Astrocyte (in vitro differentiated cells and primary cell): ENCODE results near the gene COL27A1. TPM values are rescaled to one million over a fixed set of nuclear protein-coding genes. Genes with fewer than 3 reads are reported as not detected.

Experiments used
- DNase-seq: peaks from one replicate; pipeline ENCODE4 v3.0.0-alpha.2; 2010; ENCODE audit warnings: low read depth
- FAIRE-seq: peaks from 2 replicates; lab custom pipeline; 2011; peaks lifted over from hg19 to GRCh38; lab: Jason Lieb, UNC
- H2AFZ ChIP-seq: 2 replicates; pipeline ENCODE4 v1.6.0; 2012; ENCODE audit warnings: low read depth, low read length, inconsistent platforms
- H3K27ac ChIP-seq: 2 replicates; pipeline ENCODE4 v1.5.1; 2011; ENCODE audit warnings: low read depth, low read length, inconsistent platforms
- H3K27me3 ChIP-seq: 2 replicates; pipeline ENCODE4 v1.6.0; 2011; ENCODE audit warnings: low read length, inconsistent platforms; ENCODE audit not compliant: insufficient read depth
- H3K36me3 ChIP-seq: 2 replicates; pipeline ENCODE4 v1.5.1; 2011; ENCODE audit warnings: low read length, inconsistent platforms; ENCODE audit not compliant: insufficient read depth
- H3K4me1 ChIP-seq: 2 replicates; pipeline ENCODE4 v1.5.1; 2011; ENCODE audit warnings: low read length, inconsistent platforms; ENCODE audit not compliant: insufficient read depth
- H3K4me2 ChIP-seq: 2 replicates; pipeline ENCODE4 v1.6.0; 2012; ENCODE audit warnings: low read length, inconsistent platforms
- H3K4me3 ChIP-seq: 2 replicates; pipeline ENCODE4 v1.5.1; 2011; ENCODE audit warnings: low read depth, mild to moderate bottlenecking, low read length, inconsistent platforms; ENCODE audit not compliant: insufficient read depth
- H3K79me2 ChIP-seq: 2 replicates; pipeline ENCODE4 v1.6.0; 2012; ENCODE audit warnings: mild to moderate bottlenecking, low read length, inconsistent platforms; ENCODE audit not compliant: insufficient read depth
- H3K9ac ChIP-seq: 2 replicates; pipeline ENCODE4 v1.6.0; 2012; ENCODE audit warnings: mild to moderate bottlenecking, low read length, inconsistent platforms
- H3K9me3 ChIP-seq: 2 replicates; pipeline ENCODE4 v1.5.1; 2012; ENCODE audit warnings: low read depth, mild to moderate bottlenecking, low read length, inconsistent platforms; ENCODE audit not compliant: insufficient read depth
- H4K20me1 ChIP-seq: 2 replicates; pipeline ENCODE4 v1.6.0; 2012; ENCODE audit warnings: low read length, inconsistent platforms; ENCODE audit not compliant: insufficient read depth
- H3K27ac Mint-ChIP-seq: one replicate; pipeline ENCODE4 v1.8.0; 2021; ENCODE audit warnings: mild to moderate bottlenecking, mixed read lengths; ENCODE audit not compliant: unreplicated experiment
- H3K27me3 Mint-ChIP-seq: one replicate; pipeline ENCODE4 v1.8.0; 2021; ENCODE audit warnings: low read depth, mixed read lengths; ENCODE audit not compliant: unreplicated experiment
- H3K36me3 Mint-ChIP-seq: one replicate; pipeline ENCODE4 v1.8.0; 2021; ENCODE audit warnings: low read depth, mixed read lengths; ENCODE audit not compliant: unreplicated experiment
- H3K4me1 Mint-ChIP-seq: one replicate; pipeline ENCODE4 v1.8.0; 2021; ENCODE audit warnings: low read depth, mixed read lengths; ENCODE audit not compliant: unreplicated experiment
- H3K4me3 Mint-ChIP-seq: one replicate; pipeline ENCODE4 v1.8.0; 2021; ENCODE audit warnings: mild to moderate bottlenecking, moderate library complexity, mixed read lengths; ENCODE audit not compliant: unreplicated experiment
- H3K9me3 Mint-ChIP-seq: one replicate; pipeline ENCODE4 v1.8.0; 2021; ENCODE audit warnings: mild to moderate bottlenecking, mixed read lengths; ENCODE audit not compliant: unreplicated experiment
- EZH2 ChIP-seq: IDR thresholded peaks from 2 replicates; pipeline ENCODE4 v1.6.1; 2012; ENCODE audit warnings: mild to moderate bottlenecking, low read length, inconsistent platforms; ENCODE audit not compliant: insufficient read depth
- total RNA-seq: library from RNA; stranded (reverse); gene quantifications from 2 replicates; pipeline ENCODE4 v1.2.1, GENCODE V29; 2021
- TF ChIP-seq, protein P1 (sequence below): IDR thresholded peaks from 2 replicates; pipeline ENCODE4 v1.5.1; 2011; ENCODE audit warnings: low read depth, mild to moderate bottlenecking, inconsistent platforms, low read length, moderate library complexity; ENCODE audit not compliant: insufficient read depth

COL27A1 gene
- total RNA-seq, 1 donor from 2014 or later, result 31.2 TPM

GRCh38 chr9:114304416-114305188, 149.3 kb downstream of the COL27A1 start:
- peaks cover 2% of the 10 kb centered on the region for H3K36me3 ChIP-seq
- H2AFZ ChIP-seq, result no peak overlapping the region
- no peaks in the 10 kb centered on the region for H3K79me2 ChIP-seq
- no peak overlapping the region for H3K4me3 Mint-ChIP-seq
- H3K9me3 ChIP-seq, result no peaks in the 10 kb centered on the region
- FAIRE-seq (no peak), DNase-seq (no peak)
- peaks cover 2% of the 10 kb centered on the region for H3K4me1 Mint-ChIP-seq
- H3K4me1 ChIP-seq, result no peaks in the 10 kb centered on the region
- no peaks in the 10 kb centered on the region for H4K20me1 ChIP-seq
- H3K27me3 ChIP-seq, result no peaks in the 10 kb centered on the region
- no peak for TF ChIP-seq EZH2
- TF ChIP-seq, protein P1, sequence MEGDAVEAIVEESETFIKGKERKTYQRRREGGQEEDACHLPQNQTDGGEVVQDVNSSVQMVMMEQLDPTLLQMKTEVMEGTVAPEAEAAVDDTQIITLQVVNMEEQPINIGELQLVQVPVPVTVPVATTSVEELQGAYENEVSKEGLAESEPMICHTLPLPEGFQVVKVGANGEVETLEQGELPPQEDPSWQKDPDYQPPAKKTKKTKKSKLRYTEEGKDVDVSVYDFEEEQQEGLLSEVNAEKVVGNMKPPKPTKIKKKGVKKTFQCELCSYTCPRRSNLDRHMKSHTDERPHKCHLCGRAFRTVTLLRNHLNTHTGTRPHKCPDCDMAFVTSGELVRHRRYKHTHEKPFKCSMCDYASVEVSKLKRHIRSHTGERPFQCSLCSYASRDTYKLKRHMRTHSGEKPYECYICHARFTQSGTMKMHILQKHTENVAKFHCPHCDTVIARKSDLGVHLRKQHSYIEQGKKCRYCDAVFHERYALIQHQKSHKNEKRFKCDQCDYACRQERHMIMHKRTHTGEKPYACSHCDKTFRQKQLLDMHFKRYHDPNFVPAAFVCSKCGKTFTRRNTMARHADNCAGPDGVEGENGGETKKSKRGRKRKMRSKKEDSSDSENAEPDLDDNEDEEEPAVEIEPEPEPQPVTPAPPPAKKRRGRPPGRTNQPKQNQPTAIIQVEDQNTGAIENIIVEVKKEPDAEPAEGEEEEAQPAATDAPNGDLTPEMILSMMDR, result no peak
- H3K9ac ChIP-seq, result no peak overlapping the region
- H3K27ac Mint-ChIP-seq, result no peak overlapping the region
- H3K4me3 ChIP-seq, result no peak overlapping the region
- H3K4me2 ChIP-seq, result no peak overlapping the region
- H3K9me3 Mint-ChIP-seq, result no peaks in the 10 kb centered on the region
- no peak overlapping the region for H3K27ac ChIP-seq
- peaks cover 2% of the 10 kb centered on the region for H3K27me3 Mint-ChIP-seq
- H3K36me3 Mint-ChIP-seq, result peaks cover 28% of the 10 kb centered on the region

GRCh38 chr9:114307899-114308267, 152.5 kb downstream of the COL27A1 start:
- Mint-ChIP-seq H3K27me3 (peaks cover 2% of the 10 kb centered on the region), H3K4me3 (no peak overlapping the region), H3K36me3 (peaks cover 28% of the 10 kb centered on the region), H3K4me1 (peaks cover 2% of the 10 kb centered on the region), H3K9me3 (no peaks in the 10 kb centered on the region), H3K27ac (no peak overlapping the region)
- no peak overlapping the region for H2AFZ ChIP-seq
- H3K79me2 ChIP-seq, result no peaks in the 10 kb centered on the region
- FAIRE-seq (no peak), DNase-seq (peak; percentile 52)
- no peak for TF ChIP-seq EZH2
- TF ChIP-seq, protein P1, result no peak
- no peaks in the 10 kb centered on the region for H3K36me3 ChIP-seq
- H3K4me1 ChIP-seq, result no peaks in the 10 kb centered on the region
- no peak overlapping the region for H3K4me3 ChIP-seq
- no peaks in the 10 kb centered on the region for H4K20me1 ChIP-seq
- H3K9me3 ChIP-seq, result no peaks in the 10 kb centered on the region
- H3K27ac ChIP-seq, result no peak overlapping the region
- no peak overlapping the region for H3K9ac ChIP-seq
- H3K27me3 ChIP-seq, result no peaks in the 10 kb centered on the region
- H3K4me2 ChIP-seq, result no peak overlapping the region

DNA sequence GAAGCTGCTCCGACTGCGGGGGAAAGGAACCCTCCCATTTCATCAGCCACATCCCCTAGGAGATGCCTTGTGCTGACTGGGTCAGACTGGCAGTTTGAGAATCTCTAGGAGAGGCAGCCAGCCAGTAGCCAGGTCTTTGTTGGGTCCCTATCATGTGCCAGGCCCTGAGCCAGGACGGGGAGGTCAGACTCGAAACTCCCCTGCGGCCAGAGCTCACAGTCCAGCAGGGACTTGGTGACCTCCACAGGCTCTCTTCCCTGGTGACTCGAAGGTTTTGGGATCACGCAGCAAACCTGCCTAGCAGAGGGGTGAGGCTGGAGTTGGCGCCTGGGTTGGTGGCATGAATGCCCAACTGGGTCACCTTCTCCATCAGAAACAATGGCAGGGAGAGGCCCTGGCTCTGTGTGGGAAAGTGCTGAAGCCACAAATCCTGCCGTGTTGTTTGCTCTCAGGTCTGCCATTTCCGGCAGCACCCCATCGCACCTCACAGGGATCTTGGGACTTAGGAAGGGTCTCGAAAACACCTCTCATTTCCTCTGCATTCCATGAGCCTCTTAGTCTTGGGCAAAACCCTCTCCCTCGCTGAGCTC, 153.1 kb downstream of the COL27A1 start:
- Histone ChIP-seq H3K36me3 (no peaks in the 10 kb centered on the region), H4K20me1 (no peaks in the 10 kb centered on the region), H3K79me2 (no peaks in the 10 kb centered on the region), H3K27me3 (no peaks in the 10 kb centered on the region), H3K27ac (no peak overlapping the region), H3K9ac (no peak overlapping the region), H3K4me1 (no peaks in the 10 kb centered on the region), H3K9me3 (no peaks in the 10 kb centered on the region), H3K4me2 (no peak overlapping the region), H3K4me3 (no peak overlapping the region), H2AFZ (no peak overlapping the region)
- H3K9me3 Mint-ChIP-seq, result no peaks in the 10 kb centered on the region
- no peak overlapping the region for H3K27ac Mint-ChIP-seq
- peaks cover 2% of the 10 kb centered on the region for H3K4me1 Mint-ChIP-seq
- H3K36me3 Mint-ChIP-seq, result peaks cover 27% of the 10 kb centered on the region
- no peak overlapping the region for H3K4me3 Mint-ChIP-seq
- DNase-seq (no peak), FAIRE-seq (no peak)
- TF ChIP-seq EZH2, result no peak
- TF ChIP-seq, protein P1, result no peak
- peaks cover 2% of the 10 kb centered on the region for H3K27me3 Mint-ChIP-seq
